Spinal cord (tissue), 10 donors: Measurements from ENCODE around the gene SYNE1. TPM values are rescaled to one million over a fixed set of nuclear protein-coding genes. Genes with fewer than 3 reads are reported as not detected.

ENCODE experiments used
- DNase-seq, 6 donors: peaks; one replicate each; pipeline versions ENCODE4 v3.0.0 to v3.0.0-alpha.2; 2013 to 2015; ENCODE audit warnings: low spot score in 6 of 6, low read depth in 4 of 6
- H3K27ac ChIP-seq: one replicate; pipeline ENCODE4 v1.5.1; 2013; ENCODE audit warnings: low read depth, low read length, control low read depth
- H3K27me3 ChIP-seq: one replicate; pipeline ENCODE4 v1.6.1; 2013; ENCODE audit warnings: low read length; ENCODE audit not compliant: control insufficient read depth, insufficient read depth
- H3K36me3 ChIP-seq: one replicate; pipeline ENCODE4 v1.6.1; 2013; ENCODE audit warnings: low read length; ENCODE audit not compliant: control insufficient read depth, insufficient read depth
- H3K4me1 ChIP-seq: one replicate; pipeline ENCODE4 v1.6.1; 2013; ENCODE audit warnings: low read length; ENCODE audit not compliant: control insufficient read depth, insufficient read depth
- H3K4me3 ChIP-seq: one replicate; pipeline ENCODE4 v1.5.1; 2013; ENCODE audit warnings: low read depth, low read length, control low read depth
- H3K9me3 ChIP-seq: one replicate; pipeline ENCODE4 v1.6.1; 2013; ENCODE audit warnings: low read length; ENCODE audit not compliant: control insufficient read depth, insufficient read depth
- WGBS: methylation state at CpG from one replicate; pipeline ENCODE4 v1.1.5; 2013; ENCODE audit warnings: missing lambda C conversion rate; ENCODE audit not compliant: insufficient coverage; 5-methylcytosine and 5-hydroxymethylcytosine counted together
- polyA plus RNA-seq, 2 donors: library from polyadenylated mRNA; unstranded; fragments of 120-200 nt; gene quantifications; one replicate each; pipeline ENCODE4 v1.2.1, GENCODE V29; 2013; ENCODE audit not compliant: insufficient read length in 2 of 2
- total RNA-seq, 2 donors: library from RNA; depleted of rRNA in 1 of 2; stranded (reverse); fragments of 120-200 nt in 1 of 2; fragments of >200 nt in 1 of 2; gene quantifications; one replicate each; pipeline versions ENCODE4 v1.2.3 to v1.2.4, GENCODE V29; 2013 to 2014
- donor health status: healthy.

The SYNE1 gene
- total and polyA plus RNA-seq, 4 donors = 71.5 to 201 (median 105) TPM

- no peak overlapping the region for H3K27ac ChIP-seq
- H3K4me1 ChIP-seq = no peaks in the 10 kb centered on the region
- H3K4me3 ChIP-seq = no peak overlapping the region
- WGBS = 85% methylated on average over 7 of the region's 8 CpGs
- DNase-seq = no peak
- H3K27me3 ChIP-seq = no peaks in the 10 kb centered on the region
- H3K36me3 ChIP-seq = peaks cover 35% of the 10 kb centered on the region
- H3K9me3 ChIP-seq = no peaks in the 10 kb centered on the region
Observed at GRCh38 chr6:152135755-152136448, 501.3 kb downstream of the SYNE1 start.

GRCh38 chr6:152130441-152130840 lies 506.7 kb downstream of the SYNE1 start:
- Histone ChIP-seq H3K9me3 (no peaks in the 10 kb centered on the region), H3K36me3 (peaks cover 19% of the 10 kb centered on the region), H3K27me3 (no peaks in the 10 kb centered on the region), H3K27ac (no peak overlapping the region), H3K4me3 (no peak overlapping the region), H3K4me1 (no peaks in the 10 kb centered on the region)
- no peak for DNase-seq
- 83% methylated on average over 1 of the region's 2 CpGs for WGBS

DNA sequence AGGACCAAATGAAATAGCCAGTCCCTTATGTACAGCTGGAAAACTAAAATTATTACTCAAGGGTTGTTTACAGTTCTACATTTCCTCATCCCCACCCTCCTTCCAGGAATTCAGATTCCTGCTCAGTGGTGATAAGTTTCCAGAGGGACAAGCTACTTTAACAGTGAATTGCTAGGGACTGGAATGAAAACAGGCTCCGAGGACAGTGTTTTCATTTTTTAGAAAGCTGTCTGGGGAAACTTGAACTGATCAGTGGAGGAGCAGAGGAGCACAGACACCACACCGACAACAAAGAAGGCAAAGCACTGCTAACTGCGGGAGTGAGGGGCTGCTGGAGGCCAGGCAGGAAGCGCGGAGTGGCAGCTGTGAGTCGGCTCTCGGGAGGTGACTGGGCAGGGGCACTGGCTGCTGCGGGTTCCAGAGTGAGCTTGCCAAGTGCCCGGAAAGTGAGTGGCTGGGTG lies 507.4 kb downstream of the SYNE1 start:
- H3K36me3 ChIP-seq = peaks cover 19% of the 10 kb centered on the region
- H3K9me3 ChIP-seq = no peaks in the 10 kb centered on the region
- no peaks in the 10 kb centered on the region for H3K27me3 ChIP-seq
- peak overlapping the region; percentile 17 for H3K27ac ChIP-seq
- no peak overlapping the region for H3K4me3 ChIP-seq
- 53% methylated on average over 7 of the region's 9 CpGs for WGBS
- DNase-seq = peak in 1 of 6 donors; percentile 29
- no peaks in the 10 kb centered on the region for H3K4me1 ChIP-seq

GRCh38 chr6:152127432-152128165 lies 509.6 kb downstream of the SYNE1 start:
- Histone ChIP-seq H3K9me3 (no peaks in the 10 kb centered on the region), H3K36me3 (peaks cover 16% of the 10 kb centered on the region), H3K27ac (no peak overlapping the region), H3K4me3 (no peak overlapping the region), H3K4me1 (no peaks in the 10 kb centered on the region), H3K27me3 (no peaks in the 10 kb centered on the region)
- DNase-seq = no peak
- WGBS = no CpG with 5 or more reads among the region's 8 CpGs

DNA sequence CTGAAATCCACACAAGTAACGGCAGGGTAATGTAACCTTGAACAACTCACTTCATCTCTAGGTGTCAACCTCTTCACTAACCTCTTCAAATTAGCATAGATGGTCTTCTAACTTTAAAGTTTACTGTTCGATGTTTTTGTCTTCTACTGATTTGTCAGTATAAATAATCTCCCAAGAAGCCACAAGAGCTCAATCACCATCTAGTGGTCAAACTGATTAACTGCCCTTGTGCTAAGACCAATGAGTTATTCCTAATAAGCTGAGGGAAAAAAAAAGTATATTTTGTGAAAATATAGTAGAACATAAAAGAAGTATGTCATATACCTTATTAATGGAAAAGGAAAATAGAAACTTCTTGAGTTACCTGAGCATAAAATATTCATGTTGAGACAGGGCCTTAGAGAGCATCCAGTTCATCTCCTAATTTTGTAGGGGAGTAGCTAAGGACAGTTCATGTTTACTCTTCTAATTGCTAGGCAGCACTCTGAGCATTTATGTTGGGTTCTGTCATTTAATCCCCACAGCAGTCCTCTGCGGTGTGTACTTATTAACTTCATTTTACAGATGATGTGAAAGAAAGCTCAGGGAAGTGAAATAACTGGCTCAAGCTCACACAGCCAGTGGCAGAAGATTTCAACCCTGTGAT lies 512.6 kb downstream of the SYNE1 start:
- H3K9me3 ChIP-seq = no peaks in the 10 kb centered on the region
- no peak overlapping the region for H3K4me3 ChIP-seq
- no peak overlapping the region for H3K27ac ChIP-seq
- H3K4me1 ChIP-seq = no peaks in the 10 kb centered on the region
- peak in 3 of 6 donors; percentile 7 to 68 (median 56) for DNase-seq
- WGBS = 80% methylated on average over 1 of the region's 3 CpGs
- no peaks in the 10 kb centered on the region for H3K27me3 ChIP-seq
- H3K36me3 ChIP-seq = peaks cover 25% of the 10 kb centered on the region

GRCh38 chr6:152123076-152123475 lies 514.1 kb downstream of the SYNE1 start:
- H3K9me3 ChIP-seq = no peaks in the 10 kb centered on the region
- no peak for DNase-seq
- no peak overlapping the region for H3K27ac ChIP-seq
- no CpG with 5 or more reads among the region's 3 CpGs for whole genome bisulfite sequencing
- H3K27me3 ChIP-seq = no peaks in the 10 kb centered on the region
- H3K4me1 ChIP-seq = no peaks in the 10 kb centered on the region
- H3K4me3 ChIP-seq = no peak overlapping the region
- H3K36me3 ChIP-seq = peaks cover 25% of the 10 kb centered on the region

DNA sequence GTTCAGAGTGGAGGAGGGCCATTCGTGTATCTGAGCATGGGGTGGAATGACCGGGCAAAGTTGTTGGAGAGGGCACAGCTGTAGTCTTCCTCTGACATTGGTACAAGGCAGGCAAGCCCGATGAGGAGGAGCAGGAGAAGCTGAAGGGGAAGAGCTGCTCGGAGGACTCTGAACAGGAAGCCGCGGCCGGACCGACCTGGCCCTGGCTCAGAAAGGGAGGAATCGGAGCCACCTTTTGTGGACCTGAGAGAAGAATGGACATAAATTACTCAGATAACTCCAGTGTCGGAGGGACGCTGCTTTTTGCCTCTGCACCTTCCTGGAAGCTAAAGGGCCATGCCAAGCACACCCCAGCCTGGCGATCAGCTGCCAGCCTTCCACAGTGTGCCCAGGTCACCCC lies 514.7 kb downstream of the SYNE1 start:
- H3K27ac ChIP-seq = no peak overlapping the region
- no peaks in the 10 kb centered on the region for H3K4me1 ChIP-seq
- H3K4me3 ChIP-seq = no peak overlapping the region
- no peaks in the 10 kb centered on the region for H3K27me3 ChIP-seq
- no peaks in the 10 kb centered on the region for H3K9me3 ChIP-seq
- 90% methylated on average over 10 of the region's 12 CpGs for WGBS
- no peak for DNase-seq
- peaks cover 25% of the 10 kb centered on the region for H3K36me3 ChIP-seq

DNA sequence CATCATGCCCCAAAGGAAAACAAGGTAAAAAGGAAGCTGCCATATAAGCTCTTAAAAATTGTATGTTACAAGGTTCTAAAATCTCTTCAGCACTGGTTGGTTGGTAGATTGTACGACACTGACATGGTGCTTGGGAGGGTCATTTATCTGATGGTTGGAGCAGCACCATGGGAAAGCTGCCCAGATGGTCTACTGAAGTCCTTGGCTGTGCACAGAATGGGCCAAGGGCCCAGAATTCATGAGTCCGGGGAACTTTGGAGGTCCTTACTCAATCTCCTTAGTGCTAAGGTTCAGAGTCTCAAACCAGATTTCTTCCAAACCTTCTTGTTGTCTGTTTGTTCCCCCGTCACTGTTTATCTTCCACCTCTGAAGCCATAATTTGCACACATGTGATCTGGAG lies 515.3 kb downstream of the SYNE1 start:
- peak in 1 of 6 donors; percentile 45 for DNase-seq
- peaks cover 25% of the 10 kb centered on the region for H3K36me3 ChIP-seq
- H3K27me3 ChIP-seq = no peaks in the 10 kb centered on the region
- no peak overlapping the region for H3K4me3 ChIP-seq
- no peak overlapping the region for H3K27ac ChIP-seq
- peaks cover 2% of the 10 kb centered on the region for H3K4me1 ChIP-seq
- WGBS = 50% methylated on average over 1 of the region's 3 CpGs
- H3K9me3 ChIP-seq = no peaks in the 10 kb centered on the region

DNA sequence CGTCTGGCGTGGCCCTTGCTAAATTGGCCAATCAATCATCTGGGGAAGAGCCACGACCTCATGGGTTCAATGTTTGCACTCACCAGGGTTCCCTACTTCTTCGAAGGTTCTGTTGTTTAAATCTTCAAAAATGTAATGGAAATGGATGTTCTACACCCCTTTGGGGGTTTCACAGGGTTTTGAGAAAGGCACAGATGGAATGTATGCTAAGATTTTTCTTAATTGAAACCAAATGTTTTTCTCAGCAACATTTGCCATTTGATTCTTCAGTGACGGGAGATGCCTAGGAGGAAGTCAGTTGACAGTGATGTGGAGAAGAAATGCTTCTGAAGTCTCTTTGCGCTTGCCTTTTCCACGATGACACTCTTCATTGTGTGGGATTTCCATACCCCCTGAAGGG lies 517.3 kb downstream of the SYNE1 start:
- 58% methylated on average over 5 of the region's 7 CpGs for WGBS

More for the DNA sequence above, 517.3 kb downstream of the SYNE1 start:
- Histone ChIP-seq H3K4me1 (peaks cover 3% of the 10 kb centered on the region), H3K4me3 (no peak overlapping the region), H3K36me3 (peaks cover 25% of the 10 kb centered on the region), H3K9me3 (no peaks in the 10 kb centered on the region), H3K27me3 (no peaks in the 10 kb centered on the region), H3K27ac (no peak overlapping the region)
- no peak for DNase-seq
